Measurements from ENCODE around the gene IFNA5. TPM values are rescaled to one million over a fixed set of nuclear protein-coding genes. Genes with fewer than 3 reads are reported as not detected.

Gene IFNA5
- total RNA-seq = not detected in 2 replicates
- long read RNA-seq = 0 reads

DNA sequence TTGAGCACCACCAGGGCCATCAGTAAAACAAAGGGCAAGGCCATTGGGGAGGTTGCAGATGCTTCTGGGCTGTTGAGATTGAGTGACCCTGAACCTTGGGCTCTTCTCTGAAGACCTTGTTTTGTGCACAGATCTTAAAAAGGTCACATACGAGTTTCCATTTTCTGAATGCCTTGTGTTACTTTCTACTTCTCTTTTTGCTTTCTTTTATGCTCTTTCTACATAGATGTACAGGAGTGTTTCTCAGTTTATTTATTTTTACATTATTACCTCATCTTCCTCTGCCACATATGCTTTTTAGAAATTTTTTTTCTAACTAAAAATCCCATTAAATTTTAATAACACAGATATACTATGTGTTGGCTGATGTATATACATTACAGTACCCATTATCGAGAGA, at the start of gene IFNA5:
Gene IFNA5 (minus strand): TSS at position 101 of the 400 bp plus-strand sequence. CDS start 57 bp downstream, at position 44.
- no peak for DNase-seq (ENCODE audit: low spot score, unreplicated experiment)
- H3K4me1 Mint-ChIP-seq (ENCODE audit: low read depth) = no peaks in the 10 kb centered on the region
- H3K27ac Mint-ChIP-seq = no peak within 1 kb of the TSS
- H3K4me3 Mint-ChIP-seq (ENCODE audit: low read depth) = no peak within 1 kb of the TSS
- no peaks in the 10 kb centered on the region for H3K36me3 Mint-ChIP-seq (ENCODE audit: insufficient read depth)
- peaks cover 61% of the 10 kb centered on the region for H3K27me3 Mint-ChIP-seq
- H3K9me3 Mint-ChIP-seq (ENCODE audit: low read depth) = no peaks in the 10 kb centered on the region
- TF ChIP-seq, protein P1, sequence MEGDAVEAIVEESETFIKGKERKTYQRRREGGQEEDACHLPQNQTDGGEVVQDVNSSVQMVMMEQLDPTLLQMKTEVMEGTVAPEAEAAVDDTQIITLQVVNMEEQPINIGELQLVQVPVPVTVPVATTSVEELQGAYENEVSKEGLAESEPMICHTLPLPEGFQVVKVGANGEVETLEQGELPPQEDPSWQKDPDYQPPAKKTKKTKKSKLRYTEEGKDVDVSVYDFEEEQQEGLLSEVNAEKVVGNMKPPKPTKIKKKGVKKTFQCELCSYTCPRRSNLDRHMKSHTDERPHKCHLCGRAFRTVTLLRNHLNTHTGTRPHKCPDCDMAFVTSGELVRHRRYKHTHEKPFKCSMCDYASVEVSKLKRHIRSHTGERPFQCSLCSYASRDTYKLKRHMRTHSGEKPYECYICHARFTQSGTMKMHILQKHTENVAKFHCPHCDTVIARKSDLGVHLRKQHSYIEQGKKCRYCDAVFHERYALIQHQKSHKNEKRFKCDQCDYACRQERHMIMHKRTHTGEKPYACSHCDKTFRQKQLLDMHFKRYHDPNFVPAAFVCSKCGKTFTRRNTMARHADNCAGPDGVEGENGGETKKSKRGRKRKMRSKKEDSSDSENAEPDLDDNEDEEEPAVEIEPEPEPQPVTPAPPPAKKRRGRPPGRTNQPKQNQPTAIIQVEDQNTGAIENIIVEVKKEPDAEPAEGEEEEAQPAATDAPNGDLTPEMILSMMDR (IDR thresholded peaks at IDR 0.05; ENCODE audit: unreplicated experiment) = no peak

DNA sequence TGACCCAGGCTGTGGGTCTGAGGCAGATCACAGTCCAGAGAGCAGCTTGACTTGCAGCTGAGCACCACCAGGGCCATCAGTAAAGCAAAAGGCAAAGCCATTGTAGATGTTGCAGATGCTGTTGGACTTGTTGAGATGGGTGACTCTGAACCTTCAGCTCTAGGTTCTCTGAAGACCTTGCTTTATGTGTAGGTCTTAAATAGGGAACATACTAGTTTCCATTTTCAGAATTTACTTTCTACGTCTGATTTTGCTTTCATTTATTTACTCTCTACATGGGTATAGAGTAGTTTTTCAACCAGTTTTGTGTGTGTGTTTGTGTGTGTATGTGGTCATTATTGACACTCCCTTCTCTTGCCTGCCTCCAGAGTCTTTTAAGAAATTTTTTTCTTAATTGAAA, 45.7 kb upstream of the IFNA5 start, which contains the start of gene IFNA6:
Gene IFNA6 (minus strand): TSS at position 101 of the 400 bp plus-strand sequence. CDS start 0 bp downstream, at position 101.
- H3K36me3 Mint-ChIP-seq (ENCODE audit: insufficient read depth) = peaks cover 3% of the 10 kb centered on the region
- H3K4me3 Mint-ChIP-seq (ENCODE audit: low read depth) = no peak within 1 kb of the TSS
- DNase-seq (ENCODE audit: low spot score, unreplicated experiment) = no peak
- H3K27me3 Mint-ChIP-seq = no peaks in the 10 kb centered on the region
- peaks cover 19% of the 10 kb centered on the region for H3K9me3 Mint-ChIP-seq (ENCODE audit: low read depth)
- no peak within 1 kb of the TSS for H3K27ac Mint-ChIP-seq
- TF ChIP-seq, protein P1 (IDR thresholded peaks at IDR 0.05; ENCODE audit: unreplicated experiment) = no peak
- no peaks in the 10 kb centered on the region for H3K4me1 Mint-ChIP-seq (ENCODE audit: low read depth)

GRCh38 chr9:21348430-21348970, 43.4 kb upstream of the IFNA5 start:
- no peak overlapping the region for H3K27ac Mint-ChIP-seq
- TF ChIP-seq, protein P1 (IDR thresholded peaks at IDR 0.05; ENCODE audit: unreplicated experiment) = no peak
- no peak for DNase-seq (ENCODE audit: low spot score, unreplicated experiment)
- no peaks in the 10 kb centered on the region for H3K27me3 Mint-ChIP-seq
- no peak overlapping the region for H3K4me3 Mint-ChIP-seq (ENCODE audit: low read depth)
- peaks cover 17% of the 10 kb centered on the region for H3K9me3 Mint-ChIP-seq (ENCODE audit: low read depth)
- H3K4me1 Mint-ChIP-seq (ENCODE audit: low read depth) = peaks cover 3% of the 10 kb centered on the region
- H3K36me3 Mint-ChIP-seq (ENCODE audit: insufficient read depth) = no peaks in the 10 kb centered on the region

- H3K9me3 Mint-ChIP-seq (ENCODE audit: low read depth) = peaks cover 15% of the 10 kb centered on the region
- no peak overlapping the region for H3K27ac Mint-ChIP-seq
- TF ChIP-seq, protein P1 (IDR thresholded peaks at IDR 0.05; ENCODE audit: unreplicated experiment) = no peak
- H3K36me3 Mint-ChIP-seq (ENCODE audit: insufficient read depth) = no peaks in the 10 kb centered on the region
- peaks cover 3% of the 10 kb centered on the region for H3K4me1 Mint-ChIP-seq (ENCODE audit: low read depth)
- DNase-seq (ENCODE audit: low spot score, unreplicated experiment) = no peak
- peaks cover 3% of the 10 kb centered on the region for H3K27me3 Mint-ChIP-seq
- H3K4me3 Mint-ChIP-seq (ENCODE audit: low read depth) = no peak overlapping the region
Measured at GRCh38 chr9:21340735-21341134, 35.6 kb upstream of the IFNA5 start.

GRCh38 chr9:21336457-21336856, 31.3 kb upstream of the IFNA5 start:
- no peaks in the 10 kb centered on the region for H3K9me3 Mint-ChIP-seq (ENCODE audit: low read depth)
- H3K36me3 Mint-ChIP-seq (ENCODE audit: insufficient read depth) = peaks cover 13% of the 10 kb centered on the region

More at GRCh38 chr9:21336457-21336856, 31.3 kb upstream of the IFNA5 start:
- Mint-ChIP-seq H3K4me3 (ENCODE audit: low read depth) (no peak overlapping the region), H3K27ac (no peak overlapping the region), H3K27me3 (peaks cover 3% of the 10 kb centered on the region), H3K4me1 (ENCODE audit: low read depth) (peaks cover 24% of the 10 kb centered on the region)
- TF ChIP-seq, protein P1 (IDR thresholded peaks at IDR 0.05; ENCODE audit: unreplicated experiment) = no peak
- DNase-seq (ENCODE audit: low spot score, unreplicated experiment) = no peak

Data from progenitor cell of endocrine pancreas (in vitro differentiated cells).